GM23338 (cell line): ENCODE results near the gene COPS4. TPM values are rescaled to one million over a fixed set of nuclear protein-coding genes. Genes with fewer than 3 reads are reported as not detected.

Source experiments
- ATAC-seq: fragments of 200-7000 bp; cut with Tn5 transposase; 3 replicates; pipeline ENCODE4 v1.9.1; 2020
- DNase-seq: peaks from one replicate; pipeline ENCODE4 v3.0.0-alpha.2; 2015; ENCODE audit warnings: low spot score
- H2AFZ ChIP-seq: fragments of 200-600 bp; sonication (generic); 2 replicates; pipeline ENCODE4 v1.8.0; 2016; ENCODE audit warnings: antibody characterized with exemption, mild to moderate bottlenecking, moderate library complexity
- H3F3A ChIP-seq: fragments of 200-600 bp; sonication (generic); replicated peaks from 2 replicates; pipeline ENCODE4 v1.8.0; 2017; ENCODE audit warnings: antibody characterized with exemption, mixed run types, low read depth
- H3K27ac ChIP-seq: fragments of 200-600 bp; sonication (generic); 2 replicates; pipeline ENCODE4 v1.6.1; 2016; ENCODE audit warnings: low read depth
- H3K27me3 ChIP-seq: fragments of 200-600 bp; sonication (generic); 2 replicates; pipeline ENCODE4 v1.8.0; 2016; ENCODE audit warnings: mild to moderate bottlenecking, mixed run types, moderate library complexity; ENCODE audit not compliant: insufficient read depth
- H3K36me3 ChIP-seq: fragments of 200-600 bp; sonication (generic); 2 replicates; pipeline ENCODE4 v1.8.0; 2016; ENCODE audit warnings: mild to moderate bottlenecking; ENCODE audit not compliant: insufficient read depth
- H3K4me1 ChIP-seq: fragments of 200-600 bp; sonication (generic); 2 replicates; pipeline ENCODE4 v1.8.0; 2016; ENCODE audit warnings: mild to moderate bottlenecking, moderate library complexity; ENCODE audit not compliant: insufficient read depth
- H3K4me2 ChIP-seq: fragments of 200-600 bp; sonication (generic); 2 replicates; pipeline ENCODE4 v1.7.1; 2017; ENCODE audit warnings: mixed run types
- H3K4me3 ChIP-seq: fragments of 200-600 bp; sonication (generic); 2 replicates; pipeline ENCODE4 v1.6.1; 2016; ENCODE audit warnings: mixed run types
- H3K79me2 ChIP-seq: fragments of 200-600 bp; sonication (generic); replicated peaks from 2 replicates; pipeline ENCODE4 v1.8.0; 2017; ENCODE audit warnings: mild to moderate bottlenecking; ENCODE audit not compliant: insufficient read depth
- H3K9me2 ChIP-seq: fragments of 200-600 bp; sonication (generic); 2 replicates; pipeline ENCODE4 v1.8.0; 2017; ENCODE audit not compliant: insufficient read depth
- H4K20me1 ChIP-seq: fragments of 200-600 bp; sonication (generic); replicated peaks from 2 replicates; pipeline ENCODE4 v1.8.0; 2017; ENCODE audit warnings: mild to moderate bottlenecking; ENCODE audit not compliant: insufficient read depth
- H3K27ac Mint-ChIP-seq: 2 replicates; pipeline ENCODE4 v1.8.0; 2020; ENCODE audit warnings: inconsistent platforms, mild to moderate bottlenecking, moderate library complexity, mixed read lengths
- H3K27me3 Mint-ChIP-seq: 3 replicates; pipeline ENCODE4 v1.8.0; 2022; ENCODE audit warnings: low read depth, mild to moderate bottlenecking, moderate library complexity, mixed read lengths, inconsistent platforms; ENCODE audit not compliant: insufficient read depth, poor library complexity
- H3K36me3 Mint-ChIP-seq: 3 replicates; pipeline ENCODE4 v1.8.0; 2021; ENCODE audit warnings: low read depth, mild to moderate bottlenecking, inconsistent platforms, moderate library complexity, mixed read lengths
- H3K4me1 Mint-ChIP-seq: 3 replicates; pipeline ENCODE4 v1.8.0; 2020; ENCODE audit warnings: mild to moderate bottlenecking, inconsistent platforms, mixed read lengths
- H3K4me3 Mint-ChIP-seq: 3 replicates; pipeline ENCODE4 v1.8.0; 2021; ENCODE audit warnings: moderate library complexity, mild to moderate bottlenecking, inconsistent platforms, mixed read lengths
- H3K9me3 Mint-ChIP-seq: 3 replicates; pipeline ENCODE4 v1.8.0; 2020; ENCODE audit warnings: moderate library complexity, mild to moderate bottlenecking, inconsistent platforms, mixed read lengths
- CREB1 ChIP-seq: fragments of 250-450 bp; sonication (Bioruptor Pico); IDR thresholded peaks from 2 replicates; pipeline ENCODE4 v1.5.0; 2020; ENCODE audit warnings: low read depth, mild to moderate bottlenecking, moderate library complexity
- CTCF ChIP-seq, 2 experiments: fragments of 200-600 bp in 1 of 2; sonication (generic) in 1 of 2; conservative IDR thresholded peaks; 2 replicates each; pipeline versions ENCODE4 v1.5.1 to v1.6.1; 2016 to 2017; ENCODE audit warnings: antibody characterized with exemption in 2 of 2, low read depth in 2 of 2, mild to moderate bottlenecking in 2 of 2, moderate library complexity in 1 of 2
- ETS1 ChIP-seq: IDR thresholded peaks from 2 replicates; pipeline ENCODE4 v1.6.1; 2016; ENCODE audit warnings: antibody characterized with exemption
- EZH2 ChIP-seq: fragments of 200-600 bp; sonication (generic); IDR thresholded peaks from one replicate; pipeline ENCODE4 v1.8.0; 2017; ENCODE audit warnings: antibody characterized with exemption, mild to moderate bottlenecking, low read depth; ENCODE audit not compliant: unreplicated experiment
- EZH2phosphoT487 ChIP-seq: fragments of 200-600 bp; sonication (generic); IDR thresholded peaks from one replicate; pipeline ENCODE4 v1.8.1; 2018; ENCODE audit warnings: antibody characterized with exemption; ENCODE audit not compliant: unreplicated experiment
- JUNB ChIP-seq: IDR thresholded peaks from one replicate; pipeline ENCODE4 v1.6.1; 2016; ENCODE audit warnings: antibody characterized with exemption; ENCODE audit not compliant: unreplicated experiment
- NANOG ChIP-seq: IDR thresholded peaks from 2 replicates; pipeline ENCODE4 v1.6.1; 2016; ENCODE audit warnings: antibody characterized with exemption, borderline replicate concordance
- POLR2AphosphoS5 ChIP-seq: IDR thresholded peaks from 2 replicates; pipeline ENCODE4 v1.6.1; 2016; ENCODE audit warnings: antibody characterized with exemption, low read depth
- STAT1 ChIP-seq: IDR thresholded peaks from one replicate; pipeline ENCODE4 v1.6.1; 2016; ENCODE audit warnings: antibody characterized with exemption; ENCODE audit not compliant: unreplicated experiment
- ZNF114 ChIP-seq: fragments of 250-450 bp; sonication (Bioruptor Pico); IDR thresholded peaks from 2 replicates; pipeline ENCODE4 v1.5.0; 2020; ENCODE audit warnings: mild to moderate bottlenecking, moderate library complexity
- ZNF331 ChIP-seq: fragments of 250-450 bp; sonication (Bioruptor Pico); IDR thresholded peaks from 2 replicates; pipeline ENCODE4 v1.5.0; 2020; ENCODE audit warnings: low read depth, mild to moderate bottlenecking, moderate library complexity
- ZNF462 ChIP-seq: fragments of 250-450 bp; sonication (Bioruptor Pico); IDR thresholded peaks from 2 replicates; pipeline ENCODE4 v1.5.0; 2020; ENCODE audit warnings: mild to moderate bottlenecking, moderate library complexity
- polyA plus RNA-seq: library from polyadenylated mRNA; unstranded; fragments of >200 nt; fragmentation: Nextera tagmentation; extraction: Ambion mirVana; gene quantifications from 2 replicates; pipeline ENCODE4 v1.2.1, GENCODE V29; 2016
- total RNA-seq: library from RNA; depleted of rRNA; stranded (reverse); fragments of >200 nt; shearing (Covaris generic); gene quantifications from 2 replicates; pipeline ENCODE4 v1.2.3, GENCODE V29; 2014
- TF ChIP-seq, protein P1 (sequence below): IDR thresholded peaks from one replicate; pipeline ENCODE4 v1.6.1; 2018; ENCODE audit warnings: antibody characterized with exemption; ENCODE audit not compliant: unreplicated experiment

COPS4 gene
- total and polyA plus RNA-seq, 2 experiments from 2014 or later: 23.7 to 46.6 TPM

- Mint-ChIP-seq H3K27me3 (no peaks in the 10 kb centered on the region), H3K36me3 (peaks cover 9% of the 10 kb centered on the region; the same call in 2 of the 3 replicates), H3K27ac (no peak overlapping the region), H3K4me3 (no peak overlapping the region), H3K4me1 (no peaks in the 10 kb centered on the region), H3K9me3 (no peaks in the 10 kb centered on the region)
- no peak overlapping the region for H3K27ac ChIP-seq
- H3K4me1 ChIP-seq: no peaks in the 10 kb centered on the region
- no peak overlapping the region for H3K4me3 ChIP-seq
- no peaks in the 10 kb centered on the region for H3F3A ChIP-seq
- H3K9me2 ChIP-seq: no peaks in the 10 kb centered on the region
- no peaks in the 10 kb centered on the region for H3K27me3 ChIP-seq
- DNase-seq (no peak), ATAC-seq (no peak)
- TF ChIP-seq EZH2 (no peak), ETS1 (no peak), ZNF114 (CRISPR knock-in tag) (no peak), POLR2AphosphoS5 (no peak), CTCF (conservative IDR thresholded peaks at IDR 0.05; ENCODE audit: low read depth in 2 of 2) (no peak), NANOG (no peak), JUNB (no peak), ZNF462 (CRISPR knock-in tag) (no peak), STAT1 (no peak), ZNF331 (CRISPR knock-in tag) (no peak), CREB1 (CRISPR knock-in tag) (no peak), EZH2phosphoT487 (no peak)
- TF ChIP-seq, protein P1, sequence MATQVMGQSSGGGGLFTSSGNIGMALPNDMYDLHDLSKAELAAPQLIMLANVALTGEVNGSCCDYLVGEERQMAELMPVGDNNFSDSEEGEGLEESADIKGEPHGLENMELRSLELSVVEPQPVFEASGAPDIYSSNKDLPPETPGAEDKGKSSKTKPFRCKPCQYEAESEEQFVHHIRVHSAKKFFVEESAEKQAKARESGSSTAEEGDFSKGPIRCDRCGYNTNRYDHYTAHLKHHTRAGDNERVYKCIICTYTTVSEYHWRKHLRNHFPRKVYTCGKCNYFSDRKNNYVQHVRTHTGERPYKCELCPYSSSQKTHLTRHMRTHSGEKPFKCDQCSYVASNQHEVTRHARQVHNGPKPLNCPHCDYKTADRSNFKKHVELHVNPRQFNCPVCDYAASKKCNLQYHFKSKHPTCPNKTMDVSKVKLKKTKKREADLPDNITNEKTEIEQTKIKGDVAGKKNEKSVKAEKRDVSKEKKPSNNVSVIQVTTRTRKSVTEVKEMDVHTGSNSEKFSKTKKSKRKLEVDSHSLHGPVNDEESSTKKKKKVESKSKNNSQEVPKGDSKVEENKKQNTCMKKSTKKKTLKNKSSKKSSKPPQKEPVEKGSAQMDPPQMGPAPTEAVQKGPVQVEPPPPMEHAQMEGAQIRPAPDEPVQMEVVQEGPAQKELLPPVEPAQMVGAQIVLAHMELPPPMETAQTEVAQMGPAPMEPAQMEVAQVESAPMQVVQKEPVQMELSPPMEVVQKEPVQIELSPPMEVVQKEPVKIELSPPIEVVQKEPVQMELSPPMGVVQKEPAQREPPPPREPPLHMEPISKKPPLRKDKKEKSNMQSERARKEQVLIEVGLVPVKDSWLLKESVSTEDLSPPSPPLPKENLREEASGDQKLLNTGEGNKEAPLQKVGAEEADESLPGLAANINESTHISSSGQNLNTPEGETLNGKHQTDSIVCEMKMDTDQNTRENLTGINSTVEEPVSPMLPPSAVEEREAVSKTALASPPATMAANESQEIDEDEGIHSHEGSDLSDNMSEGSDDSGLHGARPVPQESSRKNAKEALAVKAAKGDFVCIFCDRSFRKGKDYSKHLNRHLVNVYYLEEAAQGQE: no peak
- no peaks in the 10 kb centered on the region for H4K20me1 ChIP-seq
- peaks cover 22% of the 10 kb centered on the region; the same call in 1 of the 2 replicates for H3K36me3 ChIP-seq
- H2AFZ ChIP-seq: no peak overlapping the region
- H3K4me2 ChIP-seq: no peak overlapping the region
- no peaks in the 10 kb centered on the region for H3K79me2 ChIP-seq
Observed at GRCh38 chr4:83071116-83071515, 36.1 kb downstream of the COPS4 start.
